ENCODE results near the gene S100A9. TPM values are rescaled to one million over a fixed set of nuclear protein-coding genes. Genes with fewer than 3 reads are reported as not detected.

The S100A9 gene
- total RNA-seq, 2 donors from 2014 or later: not detected

- 88% methylated on average over 6 of the region's 6 CpGs; no CpG with 5 or more reads in 1 of the 2 experiments for whole genome bisulfite sequencing, 2 experiments (ENCODE audit: insufficient coverage in 1 of 2, insufficient read length in 1 of 2)
- Histone ChIP-seq H3K4me3 (ENCODE audit: low read length) (no peak overlapping the region), H3K27ac (ENCODE audit: low read depth, low read length) (no peak overlapping the region), H3K36me3 (ENCODE audit: control insufficient read depth, insufficient read depth, low read length) (no peaks in the 10 kb centered on the region), H3K9ac (ENCODE audit: extremely low read depth, low read length, poor library complexity, severe bottlenecking) (no peak overlapping the region), H3K4me1 (ENCODE audit: control insufficient read depth, insufficient read depth, low read length) (no peaks in the 10 kb centered on the region), H3K27me3 (ENCODE audit: control insufficient read depth, insufficient read depth, low read length, poor library complexity, severe bottlenecking) (no peaks in the 10 kb centered on the region), H3K9me3 (ENCODE audit: control insufficient read depth, low read length) (no peaks in the 10 kb centered on the region)
- no peaks in the 10 kb centered on the region for H3K9me3 Mint-ChIP-seq
- peak; percentile 24 for DNase-seq
- peaks cover 5% of the 10 kb centered on the region for H3K27me3 Mint-ChIP-seq (ENCODE audit: insufficient read depth)
- H3K27ac Mint-ChIP-seq: no peak overlapping the region
- H3K4me1 Mint-ChIP-seq: no peaks in the 10 kb centered on the region
- no peak overlapping the region for H3K4me3 Mint-ChIP-seq
- no peaks in the 10 kb centered on the region for H3K36me3 Mint-ChIP-seq (ENCODE audit: low read depth)
- TF ChIP-seq, protein P1, sequence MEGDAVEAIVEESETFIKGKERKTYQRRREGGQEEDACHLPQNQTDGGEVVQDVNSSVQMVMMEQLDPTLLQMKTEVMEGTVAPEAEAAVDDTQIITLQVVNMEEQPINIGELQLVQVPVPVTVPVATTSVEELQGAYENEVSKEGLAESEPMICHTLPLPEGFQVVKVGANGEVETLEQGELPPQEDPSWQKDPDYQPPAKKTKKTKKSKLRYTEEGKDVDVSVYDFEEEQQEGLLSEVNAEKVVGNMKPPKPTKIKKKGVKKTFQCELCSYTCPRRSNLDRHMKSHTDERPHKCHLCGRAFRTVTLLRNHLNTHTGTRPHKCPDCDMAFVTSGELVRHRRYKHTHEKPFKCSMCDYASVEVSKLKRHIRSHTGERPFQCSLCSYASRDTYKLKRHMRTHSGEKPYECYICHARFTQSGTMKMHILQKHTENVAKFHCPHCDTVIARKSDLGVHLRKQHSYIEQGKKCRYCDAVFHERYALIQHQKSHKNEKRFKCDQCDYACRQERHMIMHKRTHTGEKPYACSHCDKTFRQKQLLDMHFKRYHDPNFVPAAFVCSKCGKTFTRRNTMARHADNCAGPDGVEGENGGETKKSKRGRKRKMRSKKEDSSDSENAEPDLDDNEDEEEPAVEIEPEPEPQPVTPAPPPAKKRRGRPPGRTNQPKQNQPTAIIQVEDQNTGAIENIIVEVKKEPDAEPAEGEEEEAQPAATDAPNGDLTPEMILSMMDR (conservative IDR thresholded peaks at IDR 0.05): no peak
These were observed 40.4 kb downstream of the S100A9 start for GRCh38 chr1:153397924-153398651.

GRCh38 chr1:153399401-153400055, 41.9 kb downstream of the S100A9 start:
- Histone ChIP-seq H3K4me3 (ENCODE audit: low read length) (no peak overlapping the region), H3K36me3 (ENCODE audit: control insufficient read depth, insufficient read depth, low read length) (no peaks in the 10 kb centered on the region), H3K27me3 (ENCODE audit: control insufficient read depth, insufficient read depth, low read length, poor library complexity, severe bottlenecking) (no peaks in the 10 kb centered on the region), H3K4me1 (ENCODE audit: control insufficient read depth, insufficient read depth, low read length) (no peaks in the 10 kb centered on the region), H3K27ac (ENCODE audit: low read depth, low read length) (no peak overlapping the region), H3K9me3 (ENCODE audit: control insufficient read depth, low read length) (no peaks in the 10 kb centered on the region), H3K9ac (ENCODE audit: extremely low read depth, low read length, poor library complexity, severe bottlenecking) (no peak overlapping the region)
- DNase-seq: no peak
- peaks cover 18% of the 10 kb centered on the region for H3K27me3 Mint-ChIP-seq (ENCODE audit: insufficient read depth)
- no peaks in the 10 kb centered on the region for H3K9me3 Mint-ChIP-seq
- WGBS, 2 experiments (ENCODE audit: insufficient coverage in 1 of 2, insufficient read length in 1 of 2): 90 to 98% methylated on average over 7 of the region's 7 CpGs
- H3K36me3 Mint-ChIP-seq (ENCODE audit: low read depth): no peaks in the 10 kb centered on the region
- TF ChIP-seq, protein P1 (conservative IDR thresholded peaks at IDR 0.05): no peak
- no peaks in the 10 kb centered on the region for H3K4me1 Mint-ChIP-seq
- H3K27ac Mint-ChIP-seq: no peak overlapping the region
- no peak overlapping the region for H3K4me3 Mint-ChIP-seq

DNA sequence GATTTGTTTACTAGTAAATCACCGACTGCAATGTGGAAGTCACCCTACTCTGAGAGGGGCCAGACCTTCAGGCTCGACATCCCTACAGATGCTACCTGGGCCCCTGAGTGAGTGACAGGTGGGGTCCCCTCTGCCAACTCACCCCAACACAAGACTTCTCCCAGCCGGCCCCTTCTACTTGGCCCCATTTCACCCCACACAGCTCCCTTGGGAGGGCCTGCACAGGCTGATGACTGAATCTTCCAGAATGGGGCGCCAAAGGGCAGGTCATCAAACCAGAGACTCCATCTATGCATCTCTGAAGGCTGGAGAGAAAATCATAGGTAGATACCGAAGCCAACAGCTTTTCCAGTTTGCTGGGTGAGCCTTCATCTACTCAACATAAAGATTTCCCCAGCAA, 42.6 kb downstream of the S100A9 start:
- Histone ChIP-seq H3K4me1 (ENCODE audit: control insufficient read depth, insufficient read depth, low read length) (no peaks in the 10 kb centered on the region), H3K9ac (ENCODE audit: extremely low read depth, low read length, poor library complexity, severe bottlenecking) (no peak overlapping the region), H3K36me3 (ENCODE audit: control insufficient read depth, insufficient read depth, low read length) (no peaks in the 10 kb centered on the region), H3K27me3 (ENCODE audit: control insufficient read depth, insufficient read depth, low read length, poor library complexity, severe bottlenecking) (no peaks in the 10 kb centered on the region), H3K4me3 (ENCODE audit: low read length) (no peak overlapping the region), H3K9me3 (ENCODE audit: control insufficient read depth, low read length) (no peaks in the 10 kb centered on the region), H3K27ac (ENCODE audit: low read depth, low read length) (no peak overlapping the region)
- Mint-ChIP-seq H3K4me3 (no peak overlapping the region), H3K36me3 (ENCODE audit: low read depth) (no peaks in the 10 kb centered on the region), H3K4me1 (no peaks in the 10 kb centered on the region), H3K27ac (no peak overlapping the region), H3K9me3 (no peaks in the 10 kb centered on the region), H3K27me3 (ENCODE audit: insufficient read depth) (peaks cover 22% of the 10 kb centered on the region)
- 73 to 90% methylated on average over 3 to 5 of the region's 5 CpGs for WGBS, 2 experiments (ENCODE audit: insufficient coverage in 1 of 2, insufficient read length in 1 of 2)
- DNase-seq: peak; percentile 63
- TF ChIP-seq, protein P1 (conservative IDR thresholded peaks at IDR 0.05): peak; percentile 47

All from endodermal cell (in vitro differentiated cells).